H1 (cell line): ENCODE results near the gene CCDC112. TPM values are rescaled to one million over a fixed set of nuclear protein-coding genes. Genes with fewer than 3 reads are reported as not detected.

ENCODE experiments used
- CTCF ChIA-PET: fragments of 300-600 bp; sonication (Branson Sonifier 250); formaldehyde crosslinking; loops from one replicate; lab custom pipeline; 2021; ENCODE audit not compliant: partially characterized antibody; lab: Charles Lee
- POLR2A ChIA-PET: fragments of 300-600 bp; sonication (Branson Sonifier 250); formaldehyde crosslinking; loops from one replicate; lab custom pipeline; 2021; ENCODE audit warnings: inconsistent platforms; ENCODE audit not compliant: partially characterized antibody; lab: Charles Lee
- DNase-seq, 2 experiments: peaks; one replicate each; pipeline versions ENCODE4 v3.0.0 to v3.0.0-alpha.2; 2010 to 2022; ENCODE audit warnings: low spot score in 2 of 2, low read depth in 1 of 2, mixed read lengths in 1 of 2
- FAIRE-seq: peaks from 2 replicates; lab custom pipeline; 2011; peaks lifted over from hg19 to GRCh38; lab: Jason Lieb, UNC
- H2AFZ ChIP-seq: 2 replicates; pipeline ENCODE4 v1.8.1; 2012; ENCODE audit warnings: low read length, inconsistent platforms
- H2AK5ac ChIP-seq: 2 replicates; pipeline ENCODE4 v1.6.1; 2013; ENCODE audit warnings: low read depth, low read length
- H2BK120ac ChIP-seq: replicated peaks from 2 replicates; pipeline ENCODE3; 2013; ENCODE audit warnings: low read depth, low read length, inconsistent platforms
- H2BK12ac ChIP-seq: 2 replicates; pipeline ENCODE4 v1.6.1; 2013; ENCODE audit warnings: low read depth, low read length
- H2BK15ac ChIP-seq: 2 replicates; pipeline ENCODE4 v1.6.1; 2013; ENCODE audit warnings: low read length
- H2BK20ac ChIP-seq: 2 replicates; pipeline ENCODE4 v1.6.1; 2013; ENCODE audit warnings: low read length
- H2BK5ac ChIP-seq: 2 replicates; pipeline ENCODE4 v1.6.1; 2013; ENCODE audit warnings: low read depth, low read length
- H3K14ac ChIP-seq: 2 replicates; pipeline ENCODE4 v1.6.1; 2013; ENCODE audit warnings: inconsistent platforms; ENCODE audit not compliant: insufficient read length
- H3K18ac ChIP-seq: 2 replicates; pipeline ENCODE4 v1.6.1; 2013; ENCODE audit warnings: low read length; ENCODE audit errors: extremely low read depth
- H3K23ac ChIP-seq: 2 replicates; pipeline ENCODE4 v1.6.1; 2013; ENCODE audit warnings: inconsistent platforms; ENCODE audit not compliant: insufficient read length
- H3K23me2 ChIP-seq: 2 replicates; pipeline ENCODE4 v1.6.1; 2013; ENCODE audit warnings: low read depth, low read length
- H3K27ac ChIP-seq: 2 replicates; pipeline ENCODE4 v1.6.1; 2011; ENCODE audit warnings: low read depth, low read length, inconsistent platforms
- H3K27me3 ChIP-seq, 4 experiments: replicated peaks in 1 of 4; 1 replicate in 1 of 4; 2 replicates in 3 of 4; pipeline versions ENCODE4 v1.6.1 to v1.8.1; 2011 to 2013; ENCODE audit warnings: low read length in 3 of 4, mild to moderate bottlenecking in 3 of 4, inconsistent platforms in 2 of 4, mixed read lengths in 2 of 4, moderate library complexity in 1 of 4; ENCODE audit not compliant: control insufficient read depth in 3 of 4, insufficient read depth in 3 of 4; ENCODE audit errors: extremely low read depth in 1 of 4
- H3K36me3 ChIP-seq, 4 experiments: 2 replicates each; pipeline versions ENCODE4 v1.6.1 to v1.8.1; 2011 to 2013; ENCODE audit warnings: mild to moderate bottlenecking in 4 of 4, low read length in 3 of 4, moderate library complexity in 2 of 4, control low read depth in 1 of 4, inconsistent platforms in 1 of 4; ENCODE audit not compliant: insufficient read depth in 4 of 4, control insufficient read depth in 2 of 4
- H3K4ac ChIP-seq: replicated peaks from 2 replicates; pipeline ENCODE3; 2013; ENCODE audit warnings: low read length, low read depth, mixed read lengths, inconsistent platforms; ENCODE audit not compliant: insufficient read length
- H3K4me1 ChIP-seq, 4 experiments: replicated peaks in 1 of 4; 1 replicate in 1 of 4; 2 replicates in 3 of 4; pipeline versions ENCODE4 v1.6.1 to v1.8.1; 2011 to 2013; ENCODE audit warnings: low read length in 3 of 4, inconsistent platforms in 2 of 4, mixed read lengths in 1 of 4; ENCODE audit not compliant: insufficient read depth in 4 of 4, control insufficient read depth in 3 of 4
- H3K4me2 ChIP-seq, 2 experiments: 2 replicates each; pipeline versions ENCODE4 v1.6.1 to v1.8.1; 2011 to 2013; ENCODE audit warnings: low read depth in 2 of 2, low read length in 2 of 2, control low read depth in 1 of 2, inconsistent platforms in 1 of 2, mild to moderate bottlenecking in 1 of 2; ENCODE audit not compliant: insufficient read depth in 1 of 2
- H3K4me3 ChIP-seq, 4 experiments: fragments of 200-600, 300-600 bp in 1 of 4; sonication (generic), shearing (Covaris generic), sonication (Bioruptor Twin) in 1 of 4; 2 replicates each; pipeline versions ENCODE4 v1.5.1 to v1.8.1; 2011 to 2016; ENCODE audit warnings: low read length in 4 of 4, low read depth in 3 of 4, control low read depth in 2 of 4, inconsistent platforms in 2 of 4, mild to moderate bottlenecking in 2 of 4, mixed read lengths in 1 of 4, moderate library complexity in 1 of 4; ENCODE audit not compliant: insufficient read depth in 2 of 4; ENCODE audit errors: extremely low read depth in 1 of 4
- H3K56ac ChIP-seq: replicated peaks from 2 replicates; pipeline ENCODE3; 2013; ENCODE audit warnings: low read depth, mild to moderate bottlenecking, mixed read lengths, low read length, inconsistent platforms; ENCODE audit not compliant: insufficient read length
- H3K79me1 ChIP-seq: 2 replicates; pipeline ENCODE4 v1.6.1; 2013; ENCODE audit warnings: low read depth, low read length, control low read depth
- H3K79me2 ChIP-seq, 2 experiments: 2 replicates each; pipeline versions ENCODE4 v1.6.1 to v1.8.1; 2012 to 2013; ENCODE audit warnings: low read length in 2 of 2, mild to moderate bottlenecking in 2 of 2, inconsistent platforms in 1 of 2; ENCODE audit not compliant: insufficient read depth in 2 of 2, control insufficient read depth in 1 of 2
- H3K9ac ChIP-seq, 4 experiments: replicated peaks in 1 of 4; 1 replicate in 1 of 4; 2 replicates in 3 of 4; pipeline versions ENCODE4 v1.6.1 to v1.8.1; 2011 to 2013; ENCODE audit warnings: low read depth in 3 of 4, low read length in 3 of 4, control low read depth in 2 of 4, mild to moderate bottlenecking in 2 of 4, moderate library complexity in 2 of 4, inconsistent platforms in 1 of 4; ENCODE audit errors: extremely low read depth in 1 of 4
- H3K9me3 ChIP-seq, 2 experiments: 2 replicates each; pipeline versions ENCODE4 v1.6.1 to v1.8.1; 2012 to 2013; ENCODE audit warnings: mild to moderate bottlenecking in 2 of 2, moderate library complexity in 2 of 2, control low read depth in 1 of 2, inconsistent platforms in 1 of 2, low read depth in 1 of 2, low read length in 1 of 2, mixed read lengths in 1 of 2; ENCODE audit not compliant: insufficient read depth in 2 of 2
- H4K20me1 ChIP-seq, 2 experiments: replicated peaks in 1 of 2; 2 replicates each; pipeline versions ENCODE3 to v1.8.1; 2011 to 2013; ENCODE audit warnings: inconsistent platforms in 2 of 2, low read length in 2 of 2, mild to moderate bottlenecking in 1 of 2; ENCODE audit not compliant: insufficient read depth in 2 of 2, control insufficient read depth in 1 of 2
- H4K5ac ChIP-seq: 2 replicates; pipeline ENCODE4 v1.6.1; 2013; ENCODE audit warnings: low read length, low read depth, mixed read lengths, inconsistent platforms; ENCODE audit not compliant: insufficient read length
- H4K8ac ChIP-seq: 2 replicates; pipeline ENCODE4 v1.8.0; 2013; ENCODE audit warnings: mild to moderate bottlenecking, moderate library complexity, low read length, inconsistent platforms; ENCODE audit not compliant: insufficient read depth; ENCODE audit errors: extremely low read depth
- H4K91ac ChIP-seq: replicated peaks from 2 replicates; pipeline ENCODE3; 2013; ENCODE audit warnings: low read length, mixed read lengths, inconsistent platforms; ENCODE audit not compliant: insufficient read length
- ASH2L ChIP-seq: fragments of 200-600, 300-600 bp; sonication (generic); IDR thresholded peaks from one replicate; pipeline ENCODE4 v1.7.1; 2017; ENCODE audit warnings: low read length
- CTBP2 ChIP-seq: IDR thresholded peaks from 2 replicates; pipeline ENCODE4 v1.7.0; 2011; ENCODE audit warnings: borderline replicate concordance, mild to moderate bottlenecking, moderate library complexity, mixed read lengths, low read length; ENCODE audit not compliant: insufficient read depth, insufficient read length
- MAFK ChIP-seq: IDR thresholded peaks from 2 replicates; pipeline ENCODE4 v1.6.1; 2012; ENCODE audit warnings: low read depth, mild to moderate bottlenecking, improper control_type of control experiment, low read length
- WGBS, 2 experiments: shearing (Covaris generic) in 1 of 2; methylation state at CpG; one replicate each; pipeline versions ENCODE4 v1.1.6 to v1.1.7; 2013 to 2015; ENCODE audit warnings: low lambda C conversion rate in 2 of 2, mixed read lengths in 2 of 2, inconsistent platforms in 1 of 2, low coverage in 1 of 2, missing lambda C conversion rate in 1 of 2; ENCODE audit not compliant: insufficient replicate concordance in 2 of 2, insufficient coverage in 1 of 2, insufficient read length in 1 of 2; ENCODE audit errors: extremely low coverage in 1 of 2, missing lambda C conversion rate in 1 of 2; 5-methylcytosine and 5-hydroxymethylcytosine counted together
- polyA plus RNA-seq, 7 experiments: library from polyadenylated mRNA; depleted of rRNA in 3 of 7; stranded (reverse) in 5 of 7; unstranded in 2 of 7; fragments of >200 nt in 5 of 7; fragments of 200-250 nt in 2 of 7; gene quantifications; 1 replicate in 5 of 7; 2 replicates in 1 of 7; 4 replicates in 1 of 7; pipeline versions ENCODE4 v1.2.1 to v1.2.3, GENCODE V29; 2011 to 2013; ENCODE audit warnings: missing spikeins in 2 of 7, mixed read lengths in 2 of 7
- total RNA-seq: library from RNA; stranded (reverse); fragmentation: NEBNext Ultra II Directional; extraction: Animal tissue kit (Norgen Biotek cat#: 25700); gene quantifications from 2 replicates; pipeline ENCODE4 v1.2.1, GENCODE V29; 2021

Gene CCDC112
- total and polyA plus RNA-seq, 2 of the 8 experiments (the other 6 are each of a cell fraction or from before 2014, with no cell fraction given) = 3.3 to 15.6 TPM

DNA sequence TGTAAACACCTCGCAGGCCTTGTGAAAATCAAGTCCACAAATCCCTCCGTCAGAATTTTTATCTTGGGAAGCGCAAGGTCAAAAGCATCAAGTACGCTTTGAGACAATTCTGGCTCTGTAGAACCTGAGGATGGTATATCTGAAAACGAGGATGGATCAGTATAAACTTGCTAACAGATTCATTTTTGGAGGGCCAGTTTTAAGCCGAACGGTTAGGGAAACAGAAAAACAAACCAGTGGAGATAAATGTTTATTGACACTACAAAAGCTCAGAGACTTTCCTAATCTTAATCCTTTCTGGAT is 33.4 kb downstream of the CCDC112 start:
- Histone ChIP-seq H2BK20ac (no peak overlapping the region), H4K5ac (peak overlapping the region; percentile 91), H3K23me2 (peaks cover 10% of the 10 kb centered on the region), H2AK5ac (no peak overlapping the region), H3K4ac (no peak overlapping the region), H3K4me1 (peaks cover 0 to 4% (median 0%) of the 10 kb centered on the region in 4 experiments; a peak in 3 of 7 replicates), H3K27me3 (no peaks in the 10 kb centered on the region), H2BK12ac (no peak overlapping the region; the same call in 1 of the 2 replicates), H3K9me3 (no peaks in the 10 kb centered on the region), H4K20me1 (no peaks in the 10 kb centered on the region), H2BK120ac (no peak overlapping the region), H3K36me3 (peaks cover 0 to 15% (median 5%) of the 10 kb centered on the region in 4 experiments; a peak in 2 of 8 replicates), H3K4me3 (peak overlapping the region; percentile 92 to 100 (median 94)), H2BK15ac (no peak overlapping the region), H3K79me1 (0 out of 2 replicates have a peak, but pooled peaks cover 2% of the 10 kb centered on the region), H3K79me2 (peaks cover 9 to 41% of the 10 kb centered on the region in 2 experiments; a peak in 3 of 4 replicates), H3K14ac (no peak overlapping the region), H3K56ac (no peak overlapping the region), H4K8ac (peak overlapping the region; percentile 76; the same call in 1 of the 2 replicates), H2BK5ac (peak overlapping the region; percentile 67; the same call in 1 of the 2 replicates), H3K27ac (peak overlapping the region; percentile 76), H2AFZ (peak overlapping the region; percentile 60), H3K18ac (peak overlapping the region; percentile 88; the same call in 1 of the 2 replicates), H4K91ac (no peak overlapping the region), H3K23ac (no peak overlapping the region), H3K4me2 (peak overlapping the region; percentile 85 to 99), H3K9ac (peak overlapping the region in 3 of 4 experiments; percentile 84 to 96 (median 84); a peak in 6 of 7 replicates)
- TF ChIP-seq MAFK = no peak
- TF ChIP-seq CTBP2 = peak; percentile 2
- peak; percentile 8 for TF ChIP-seq ASH2L
- ChIA-PET CTCF (interaction anchor here (1.1 to 2.0 kb wide), 6 partner anchors 11 to 159 kb away, joined by 3 to 6 read pairs (median 3); no protein-coding TSS in a partner anchor), POLR2A (interaction anchor here (1.0 to 3.0 kb wide), 4 partner anchors 9 to 93 kb away, joined by 4 to 11 read pairs (median 10); partner anchors contain the start of genes CCDC112 and TRIM36)
- FAIRE-seq (no peak), DNase-seq (no peak)
- WGBS, 2 experiments = 25% methylated on average over 7 of the region's 7 CpGs; no CpG with 5 or more reads in 1 of the 2 experiments
